HL-60 (cell line): ENCODE results near the gene BLOC1S5.

Source experiments
- GABPA ChIP-seq: IDR thresholded peaks from 2 replicates; pipeline ENCODE4 v1.6.1; 2012; ENCODE audit warnings: low read depth
- TF ChIP-seq, protein P1 (sequence below): IDR thresholded peaks from one replicate; pipeline ENCODE4 v1.5.1; 2011; ENCODE audit warnings: low read length, control low read depth, inconsistent platforms; ENCODE audit not compliant: insufficient read depth

DNA sequence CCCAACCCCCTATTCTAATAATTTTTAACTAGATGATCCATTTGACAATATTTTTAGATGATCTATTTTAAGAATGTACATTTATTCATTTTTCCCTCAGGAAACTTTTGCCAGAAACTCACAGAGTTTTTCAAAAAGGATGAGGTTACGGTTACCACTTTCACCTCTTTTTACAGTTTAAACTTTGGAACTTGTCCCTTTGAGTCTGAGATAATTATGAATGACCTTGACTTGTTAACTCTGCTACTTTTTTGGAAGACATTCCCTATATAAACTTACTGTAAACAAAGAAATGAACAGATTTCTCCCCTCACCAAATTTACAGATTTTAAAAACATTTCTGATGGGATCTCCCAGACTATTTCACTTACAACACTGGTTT, 18.4 kb upstream of the BLOC1S5 start:
- TF ChIP-seq, protein P1, sequence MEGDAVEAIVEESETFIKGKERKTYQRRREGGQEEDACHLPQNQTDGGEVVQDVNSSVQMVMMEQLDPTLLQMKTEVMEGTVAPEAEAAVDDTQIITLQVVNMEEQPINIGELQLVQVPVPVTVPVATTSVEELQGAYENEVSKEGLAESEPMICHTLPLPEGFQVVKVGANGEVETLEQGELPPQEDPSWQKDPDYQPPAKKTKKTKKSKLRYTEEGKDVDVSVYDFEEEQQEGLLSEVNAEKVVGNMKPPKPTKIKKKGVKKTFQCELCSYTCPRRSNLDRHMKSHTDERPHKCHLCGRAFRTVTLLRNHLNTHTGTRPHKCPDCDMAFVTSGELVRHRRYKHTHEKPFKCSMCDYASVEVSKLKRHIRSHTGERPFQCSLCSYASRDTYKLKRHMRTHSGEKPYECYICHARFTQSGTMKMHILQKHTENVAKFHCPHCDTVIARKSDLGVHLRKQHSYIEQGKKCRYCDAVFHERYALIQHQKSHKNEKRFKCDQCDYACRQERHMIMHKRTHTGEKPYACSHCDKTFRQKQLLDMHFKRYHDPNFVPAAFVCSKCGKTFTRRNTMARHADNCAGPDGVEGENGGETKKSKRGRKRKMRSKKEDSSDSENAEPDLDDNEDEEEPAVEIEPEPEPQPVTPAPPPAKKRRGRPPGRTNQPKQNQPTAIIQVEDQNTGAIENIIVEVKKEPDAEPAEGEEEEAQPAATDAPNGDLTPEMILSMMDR = no peak
- TF ChIP-seq GABPA = no peak
